Gastrocnemius medialis (tissue), 4 donors: ENCODE results near the gene DHRS9. TPM values are rescaled to one million over a fixed set of nuclear protein-coding genes. Genes with fewer than 3 reads are reported as not detected.

Source experiments
- ATAC-seq, 2 donors: fragments of 150-250 bp; one replicate each; pipeline ENCODE4 v1.9.1; 2016
- DNase-seq, 2 donors: peaks; one replicate each; pipeline ENCODE4 v3.0.0-alpha.2; 2019
- H3K27ac ChIP-seq, 4 donors: fragments of 200-600 bp; sonication (generic); 1 replicate in 1 of 4; 2 replicates in 3 of 4; pipeline ENCODE4 v1.5.1; 2016 to 2018; ENCODE audit warnings: mild to moderate bottlenecking in 2 of 4, moderate library complexity in 1 of 4
- H3K27me3 ChIP-seq, 3 donors: fragments of 200-600 bp; sonication (generic) in 2 of 3; 1 replicate in 1 of 3; 2 replicates in 2 of 3; pipeline versions ENCODE4 v1.5.1 to v1.6.0; 2016 to 2019; ENCODE audit warnings: mild to moderate bottlenecking in 1 of 3, moderate library complexity in 1 of 3
- H3K36me3 ChIP-seq, 2 donors: fragments of 200-600 bp; sonication (generic) in 1 of 2; one replicate each; pipeline ENCODE4 v1.5.1; 2017 to 2018
- H3K4me1 ChIP-seq, 2 donors: fragments of 200-600 bp; sonication (generic) in 1 of 2; one replicate each; pipeline ENCODE4 v1.5.1; 2016 to 2017; ENCODE audit warnings: mild to moderate bottlenecking in 2 of 2
- H3K4me3 ChIP-seq, 4 donors: fragments of 200-600 bp; sonication (generic) in 3 of 4; 1 replicate in 1 of 4; 2 replicates in 3 of 4; pipeline ENCODE4 v1.5.1; 2016 to 2019; ENCODE audit warnings: mild to moderate bottlenecking in 2 of 4
- H3K9me3 ChIP-seq, 3 donors: fragments of 200-600 bp; sonication (generic) in 2 of 3; 1 replicate in 1 of 3; 2 replicates in 2 of 3; pipeline ENCODE4 v1.5.1; 2016 to 2019
- POLR2A ChIP-seq, 2 donors: fragments of 450-650 bp; IDR thresholded peaks; one replicate each; pipeline ENCODE4 v1.6.1; 2017; ENCODE audit warnings: antibody characterized with exemption in 2 of 2, mild to moderate bottlenecking in 2 of 2, moderate library complexity in 2 of 2
- in situ Hi-C, 4 donors: fragments of 200-750 bp; cut with MboI; loops; one replicate each; pipeline versions ENCODE4 v1.15.0 to v1.8.0; 2017; ENCODE audit warnings: low sequenced_read_pairs in 4 of 4
- intact Hi-C: fragments of 100-400 bp; cut with DNase I; formaldehyde crosslinking; loops from one replicate; pipeline ENCODE4 v1.15.1; 2023; ENCODE audit warnings: low total_unique reads
- total RNA-seq, 4 donors: library from RNA; depleted of rRNA; stranded (reverse); fragments of >200 nt; gene quantifications; one replicate each; pipeline versions ENCODE4 v1.1.0 to v1.2.3, GENCODE V29; 2016
- TF ChIP-seq, protein P1 (sequence below), 5 experiments: fragments of 450-650 bp in 3 of 5; fragments of 200-600 bp in 2 of 5; sonication (generic) in 2 of 5; IDR thresholded peaks in 4 of 5; conservative IDR thresholded peaks in 1 of 5; 1 replicate in 4 of 5; 2 replicates in 1 of 5; pipeline ENCODE4 v1.5.1; 2016 to 2019; ENCODE audit warnings: antibody characterized with exemption in 5 of 5, mild to moderate bottlenecking in 3 of 5, moderate library complexity in 3 of 5

DHRS9 gene
- under 1 TPM in 3 of 4 donors, not detected in 1; 0.23 to 0.68 (median 0.33) TPM for total RNA-seq

DNA sequence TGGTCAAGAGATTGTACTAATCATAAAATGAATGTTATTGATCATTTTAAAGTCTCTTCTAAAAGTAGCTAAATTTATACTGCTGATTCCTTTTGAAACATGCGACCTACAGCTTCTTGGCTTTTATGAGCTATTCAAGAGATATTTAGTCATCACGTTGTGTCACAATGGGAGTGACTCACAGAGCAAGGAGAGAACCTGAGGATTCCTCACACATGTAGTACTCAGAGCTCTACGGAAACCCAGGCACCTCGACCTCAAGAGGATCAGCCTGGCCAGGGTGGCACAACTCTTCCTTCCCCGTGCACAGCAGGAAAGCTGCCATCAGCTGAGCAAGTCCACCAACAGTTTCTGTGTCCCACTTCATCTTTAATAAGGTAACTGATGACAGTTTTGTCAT, at the start of gene DHRS9:
Gene DHRS9, plus strand, starts transcription at position 223 of the 400 bp plus-strand sequence. CDS start 12,019 bp downstream, outside the sequence.
- DNase-seq (no peak), ATAC-seq (no peak)
- intact Hi-C loops (no loop called here), in situ Hi-C loops (no loop called here)
- Histone ChIP-seq H3K4me1 (no peaks in the 10 kb centered on the region), H3K9me3 (no peaks in the 10 kb centered on the region), H3K36me3 (no peaks in the 10 kb centered on the region), H3K4me3 (no peak within 1 kb of the TSS), H3K27me3 (no peaks in the 10 kb centered on the region), H3K27ac (no peak within 1 kb of the TSS)
- TF ChIP-seq, protein P1, sequence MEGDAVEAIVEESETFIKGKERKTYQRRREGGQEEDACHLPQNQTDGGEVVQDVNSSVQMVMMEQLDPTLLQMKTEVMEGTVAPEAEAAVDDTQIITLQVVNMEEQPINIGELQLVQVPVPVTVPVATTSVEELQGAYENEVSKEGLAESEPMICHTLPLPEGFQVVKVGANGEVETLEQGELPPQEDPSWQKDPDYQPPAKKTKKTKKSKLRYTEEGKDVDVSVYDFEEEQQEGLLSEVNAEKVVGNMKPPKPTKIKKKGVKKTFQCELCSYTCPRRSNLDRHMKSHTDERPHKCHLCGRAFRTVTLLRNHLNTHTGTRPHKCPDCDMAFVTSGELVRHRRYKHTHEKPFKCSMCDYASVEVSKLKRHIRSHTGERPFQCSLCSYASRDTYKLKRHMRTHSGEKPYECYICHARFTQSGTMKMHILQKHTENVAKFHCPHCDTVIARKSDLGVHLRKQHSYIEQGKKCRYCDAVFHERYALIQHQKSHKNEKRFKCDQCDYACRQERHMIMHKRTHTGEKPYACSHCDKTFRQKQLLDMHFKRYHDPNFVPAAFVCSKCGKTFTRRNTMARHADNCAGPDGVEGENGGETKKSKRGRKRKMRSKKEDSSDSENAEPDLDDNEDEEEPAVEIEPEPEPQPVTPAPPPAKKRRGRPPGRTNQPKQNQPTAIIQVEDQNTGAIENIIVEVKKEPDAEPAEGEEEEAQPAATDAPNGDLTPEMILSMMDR (IDR thresholded peaks at IDR 0.05 in 4 of 5, conservative IDR thresholded peaks at IDR 0.05 in 1 of 5) = no peak
- TF ChIP-seq POLR2A (IDR thresholded peaks at IDR 0.05) = no peak

- Histone ChIP-seq H3K4me1 (no peaks in the 10 kb centered on the region), H3K4me3 (no peak overlapping the region), H3K36me3 (no peaks in the 10 kb centered on the region), H3K9me3 (no peaks in the 10 kb centered on the region), H3K27me3 (no peaks in the 10 kb centered on the region), H3K27ac (no peak overlapping the region)
- DNase-seq (no peak), ATAC-seq (no peak)
- TF ChIP-seq POLR2A (IDR thresholded peaks at IDR 0.05) = no peak
- TF ChIP-seq, protein P1 (IDR thresholded peaks at IDR 0.05 in 4 of 5, conservative IDR thresholded peaks at IDR 0.05 in 1 of 5) = no peak
- in situ Hi-C loops = no loop called here
- intact Hi-C loops = no loop called here
These were observed 46.2 kb upstream of the DHRS9 start for GRCh38 chr2:169023161-169023560.

GRCh38 chr2:169026056-169026455, 43.3 kb upstream of the DHRS9 start:
- no peaks in the 10 kb centered on the region for H3K4me1 ChIP-seq
- no peak overlapping the region for H3K4me3 ChIP-seq
- DNase-seq (no peak), ATAC-seq (no peak)
- H3K9me3 ChIP-seq = no peaks in the 10 kb centered on the region
- H3K36me3 ChIP-seq = no peaks in the 10 kb centered on the region
- TF ChIP-seq, protein P1 (IDR thresholded peaks at IDR 0.05 in 4 of 5, conservative IDR thresholded peaks at IDR 0.05 in 1 of 5) = no peak
- TF ChIP-seq POLR2A (IDR thresholded peaks at IDR 0.05) = no peak
- in situ Hi-C loops (no loop called here), intact Hi-C loops (no loop called here)
- no peak overlapping the region for H3K27ac ChIP-seq
- no peaks in the 10 kb centered on the region for H3K27me3 ChIP-seq

DNA sequence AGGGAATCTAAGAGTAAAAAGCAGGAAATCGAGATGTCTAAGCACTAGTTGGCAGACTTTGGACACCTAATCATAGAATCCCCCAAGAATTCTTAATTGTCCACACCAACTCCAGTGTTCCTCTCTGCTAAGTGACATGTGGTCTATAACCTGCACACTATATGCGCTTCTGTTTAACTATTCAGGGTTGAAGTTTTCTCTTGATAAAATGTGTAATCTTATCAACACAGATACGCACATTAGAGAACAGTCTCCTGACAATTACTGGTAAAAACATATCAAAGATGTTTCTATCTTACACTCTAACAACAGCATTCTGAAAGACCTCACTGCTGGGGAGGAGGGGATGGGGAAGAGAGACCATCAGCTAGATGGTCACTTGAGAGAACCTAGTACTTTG, 42.1 kb upstream of the DHRS9 start:
- TF ChIP-seq, protein P1 (IDR thresholded peaks at IDR 0.05 in 4 of 5, conservative IDR thresholded peaks at IDR 0.05 in 1 of 5) = no peak
- no peak for TF ChIP-seq POLR2A (IDR thresholded peaks at IDR 0.05)
- intact Hi-C loops = no loop called here
- no peak for ATAC-seq
- no peaks in the 10 kb centered on the region for H3K9me3 ChIP-seq
- no peaks in the 10 kb centered on the region for H3K27me3 ChIP-seq
- no peak overlapping the region for H3K27ac ChIP-seq
- in situ Hi-C loops = no loop called here
- no peak for DNase-seq
- H3K36me3 ChIP-seq = no peaks in the 10 kb centered on the region
- H3K4me3 ChIP-seq = no peak overlapping the region
- H3K4me1 ChIP-seq = no peaks in the 10 kb centered on the region

GRCh38 chr2:169029341-169029740, 40.0 kb upstream of the DHRS9 start:
- intact Hi-C loops = no loop called here
- no peak for TF ChIP-seq POLR2A (IDR thresholded peaks at IDR 0.05)
- TF ChIP-seq, protein P1 (IDR thresholded peaks at IDR 0.05 in 4 of 5, conservative IDR thresholded peaks at IDR 0.05 in 1 of 5) = no peak
- in situ Hi-C loops = no loop called here
- no peak overlapping the region for H3K4me3 ChIP-seq
- no peaks in the 10 kb centered on the region for H3K4me1 ChIP-seq
- H3K27me3 ChIP-seq = no peaks in the 10 kb centered on the region
- no peak for DNase-seq
- H3K27ac ChIP-seq = no peak overlapping the region
- no peaks in the 10 kb centered on the region for H3K9me3 ChIP-seq
- ATAC-seq = no peak
- H3K36me3 ChIP-seq = no peaks in the 10 kb centered on the region
